H1 (cell line): ENCODE results near the gene PIK3R5. TPM values are rescaled to one million over a fixed set of nuclear protein-coding genes. Genes with fewer than 3 reads are reported as not detected.
A peak's percentile ranks its signal among the peaks of the same experiment; 100 is the strongest.

Experiments used
- CTCF ChIA-PET: fragments of 300-600 bp; sonication (Branson Sonifier 250); formaldehyde crosslinking; loops from one replicate; lab custom pipeline; 2021; ENCODE audit not compliant: partially characterized antibody; lab: Charles Lee
- POLR2A ChIA-PET: fragments of 300-600 bp; sonication (Branson Sonifier 250); formaldehyde crosslinking; loops from one replicate; lab custom pipeline; 2021; ENCODE audit warnings: inconsistent platforms; ENCODE audit not compliant: partially characterized antibody; lab: Charles Lee
- DNase-seq, 2 experiments: peaks; one replicate each; pipeline versions ENCODE4 v3.0.0 to v3.0.0-alpha.2; 2010 to 2022; ENCODE audit warnings: low spot score in 2 of 2, low read depth in 1 of 2, mixed read lengths in 1 of 2
- FAIRE-seq: peaks from 2 replicates; lab custom pipeline; 2011; peaks lifted over from hg19 to GRCh38; lab: Jason Lieb, UNC
- H2AFZ ChIP-seq: 2 replicates; pipeline ENCODE4 v1.8.1; 2012; ENCODE audit warnings: low read length, inconsistent platforms
- H2AK5ac ChIP-seq: 2 replicates; pipeline ENCODE4 v1.6.1; 2013; ENCODE audit warnings: low read depth, low read length
- H2BK120ac ChIP-seq: replicated peaks from 2 replicates; pipeline ENCODE3; 2013; ENCODE audit warnings: low read depth, low read length, inconsistent platforms
- H2BK12ac ChIP-seq: 2 replicates; pipeline ENCODE4 v1.6.1; 2013; ENCODE audit warnings: low read depth, low read length
- H2BK15ac ChIP-seq: 2 replicates; pipeline ENCODE4 v1.6.1; 2013; ENCODE audit warnings: low read length
- H2BK20ac ChIP-seq: 2 replicates; pipeline ENCODE4 v1.6.1; 2013; ENCODE audit warnings: low read length
- H2BK5ac ChIP-seq: 2 replicates; pipeline ENCODE4 v1.6.1; 2013; ENCODE audit warnings: low read depth, low read length
- H3K14ac ChIP-seq: 2 replicates; pipeline ENCODE4 v1.6.1; 2013; ENCODE audit warnings: inconsistent platforms; ENCODE audit not compliant: insufficient read length
- H3K18ac ChIP-seq: 2 replicates; pipeline ENCODE4 v1.6.1; 2013; ENCODE audit warnings: low read length; ENCODE audit errors: extremely low read depth
- H3K23ac ChIP-seq: 2 replicates; pipeline ENCODE4 v1.6.1; 2013; ENCODE audit warnings: inconsistent platforms; ENCODE audit not compliant: insufficient read length
- H3K23me2 ChIP-seq: 2 replicates; pipeline ENCODE4 v1.6.1; 2013; ENCODE audit warnings: low read depth, low read length
- H3K27ac ChIP-seq: 2 replicates; pipeline ENCODE4 v1.6.1; 2011; ENCODE audit warnings: low read depth, low read length, inconsistent platforms
- H3K27me3 ChIP-seq, 4 experiments: replicated peaks in 1 of 4; 1 replicate in 1 of 4; 2 replicates in 3 of 4; pipeline versions ENCODE4 v1.6.1 to v1.8.1; 2011 to 2013; ENCODE audit warnings: low read length in 3 of 4, mild to moderate bottlenecking in 3 of 4, inconsistent platforms in 2 of 4, mixed read lengths in 2 of 4, moderate library complexity in 1 of 4; ENCODE audit not compliant: control insufficient read depth in 3 of 4, insufficient read depth in 3 of 4; ENCODE audit errors: extremely low read depth in 1 of 4
- H3K36me3 ChIP-seq, 4 experiments: 2 replicates each; pipeline versions ENCODE4 v1.6.1 to v1.8.1; 2011 to 2013; ENCODE audit warnings: mild to moderate bottlenecking in 4 of 4, low read length in 3 of 4, moderate library complexity in 2 of 4, control low read depth in 1 of 4, inconsistent platforms in 1 of 4; ENCODE audit not compliant: insufficient read depth in 4 of 4, control insufficient read depth in 2 of 4
- H3K4ac ChIP-seq: replicated peaks from 2 replicates; pipeline ENCODE3; 2013; ENCODE audit warnings: low read length, low read depth, mixed read lengths, inconsistent platforms; ENCODE audit not compliant: insufficient read length
- H3K4me1 ChIP-seq, 4 experiments: replicated peaks in 1 of 4; 1 replicate in 1 of 4; 2 replicates in 3 of 4; pipeline versions ENCODE4 v1.6.1 to v1.8.1; 2011 to 2013; ENCODE audit warnings: low read length in 3 of 4, inconsistent platforms in 2 of 4, mixed read lengths in 1 of 4; ENCODE audit not compliant: insufficient read depth in 4 of 4, control insufficient read depth in 3 of 4
- H3K4me2 ChIP-seq, 2 experiments: 2 replicates each; pipeline versions ENCODE4 v1.6.1 to v1.8.1; 2011 to 2013; ENCODE audit warnings: low read depth in 2 of 2, low read length in 2 of 2, control low read depth in 1 of 2, inconsistent platforms in 1 of 2, mild to moderate bottlenecking in 1 of 2; ENCODE audit not compliant: insufficient read depth in 1 of 2
- H3K4me3 ChIP-seq, 4 experiments: fragments of 200-600, 300-600 bp in 1 of 4; sonication (generic), shearing (Covaris generic), sonication (Bioruptor Twin) in 1 of 4; 2 replicates each; pipeline versions ENCODE4 v1.5.1 to v1.8.1; 2011 to 2016; ENCODE audit warnings: low read length in 4 of 4, low read depth in 3 of 4, control low read depth in 2 of 4, inconsistent platforms in 2 of 4, mild to moderate bottlenecking in 2 of 4, mixed read lengths in 1 of 4, moderate library complexity in 1 of 4; ENCODE audit not compliant: insufficient read depth in 2 of 4; ENCODE audit errors: extremely low read depth in 1 of 4
- H3K56ac ChIP-seq: replicated peaks from 2 replicates; pipeline ENCODE3; 2013; ENCODE audit warnings: low read depth, mild to moderate bottlenecking, mixed read lengths, low read length, inconsistent platforms; ENCODE audit not compliant: insufficient read length
- H3K79me1 ChIP-seq: 2 replicates; pipeline ENCODE4 v1.6.1; 2013; ENCODE audit warnings: low read depth, low read length, control low read depth
- H3K79me2 ChIP-seq, 2 experiments: 2 replicates each; pipeline versions ENCODE4 v1.6.1 to v1.8.1; 2012 to 2013; ENCODE audit warnings: low read length in 2 of 2, mild to moderate bottlenecking in 2 of 2, inconsistent platforms in 1 of 2; ENCODE audit not compliant: insufficient read depth in 2 of 2, control insufficient read depth in 1 of 2
- H3K9ac ChIP-seq, 4 experiments: replicated peaks in 1 of 4; 1 replicate in 1 of 4; 2 replicates in 3 of 4; pipeline versions ENCODE4 v1.6.1 to v1.8.1; 2011 to 2013; ENCODE audit warnings: low read depth in 3 of 4, low read length in 3 of 4, control low read depth in 2 of 4, mild to moderate bottlenecking in 2 of 4, moderate library complexity in 2 of 4, inconsistent platforms in 1 of 4; ENCODE audit errors: extremely low read depth in 1 of 4
- H3K9me3 ChIP-seq, 2 experiments: 2 replicates each; pipeline versions ENCODE4 v1.6.1 to v1.8.1; 2012 to 2013; ENCODE audit warnings: mild to moderate bottlenecking in 2 of 2, moderate library complexity in 2 of 2, control low read depth in 1 of 2, inconsistent platforms in 1 of 2, low read depth in 1 of 2, low read length in 1 of 2, mixed read lengths in 1 of 2; ENCODE audit not compliant: insufficient read depth in 2 of 2
- H4K20me1 ChIP-seq, 2 experiments: replicated peaks in 1 of 2; 2 replicates each; pipeline versions ENCODE3 to v1.8.1; 2011 to 2013; ENCODE audit warnings: inconsistent platforms in 2 of 2, low read length in 2 of 2, mild to moderate bottlenecking in 1 of 2; ENCODE audit not compliant: insufficient read depth in 2 of 2, control insufficient read depth in 1 of 2
- H4K5ac ChIP-seq: 2 replicates; pipeline ENCODE4 v1.6.1; 2013; ENCODE audit warnings: low read length, low read depth, mixed read lengths, inconsistent platforms; ENCODE audit not compliant: insufficient read length
- H4K8ac ChIP-seq: 2 replicates; pipeline ENCODE4 v1.8.0; 2013; ENCODE audit warnings: mild to moderate bottlenecking, moderate library complexity, low read length, inconsistent platforms; ENCODE audit not compliant: insufficient read depth; ENCODE audit errors: extremely low read depth
- H4K91ac ChIP-seq: replicated peaks from 2 replicates; pipeline ENCODE3; 2013; ENCODE audit warnings: low read length, mixed read lengths, inconsistent platforms; ENCODE audit not compliant: insufficient read length
- MAFK ChIP-seq: IDR thresholded peaks from 2 replicates; pipeline ENCODE4 v1.6.1; 2012; ENCODE audit warnings: low read depth, mild to moderate bottlenecking, improper control_type of control experiment, low read length
- RAD21 ChIP-seq, 2 experiments: IDR thresholded peaks in 1 of 2; conservative IDR thresholded peaks in 1 of 2; 2 replicates each; pipeline ENCODE4 v1.6.1; 2011; ENCODE audit warnings: low read depth in 2 of 2, low read length in 2 of 2, improper control_type of control experiment in 1 of 2, inconsistent platforms in 1 of 2, mild to moderate bottlenecking in 1 of 2, moderate library complexity in 1 of 2
- RXRA ChIP-seq: IDR thresholded peaks from 2 replicates; pipeline ENCODE4 v1.6.1; 2011; ENCODE audit warnings: low read depth, mild to moderate bottlenecking, low read length, moderate library complexity; ENCODE audit not compliant: insufficient read depth
- TCF12 ChIP-seq: IDR thresholded peaks from 2 replicates; pipeline ENCODE4 v1.6.1; 2011; ENCODE audit warnings: low read depth, mild to moderate bottlenecking, low read length
- YY1 ChIP-seq: IDR thresholded peaks from 2 replicates; pipeline ENCODE4 v1.6.1; 2011; ENCODE audit warnings: low read depth, mild to moderate bottlenecking, low read length
- WGBS, 2 experiments: shearing (Covaris generic) in 1 of 2; methylation state at CpG; one replicate each; pipeline versions ENCODE4 v1.1.6 to v1.1.7; 2013 to 2015; ENCODE audit warnings: low lambda C conversion rate in 2 of 2, mixed read lengths in 2 of 2, inconsistent platforms in 1 of 2, low coverage in 1 of 2, missing lambda C conversion rate in 1 of 2; ENCODE audit not compliant: insufficient replicate concordance in 2 of 2, insufficient coverage in 1 of 2, insufficient read length in 1 of 2; ENCODE audit errors: extremely low coverage in 1 of 2, missing lambda C conversion rate in 1 of 2; 5-methylcytosine and 5-hydroxymethylcytosine counted together
- polyA plus RNA-seq, 7 experiments: library from polyadenylated mRNA; depleted of rRNA in 3 of 7; stranded (reverse) in 5 of 7; unstranded in 2 of 7; fragments of >200 nt in 5 of 7; fragments of 200-250 nt in 2 of 7; gene quantifications; 1 replicate in 5 of 7; 2 replicates in 1 of 7; 4 replicates in 1 of 7; pipeline versions ENCODE4 v1.2.1 to v1.2.3, GENCODE V29; 2011 to 2013; ENCODE audit warnings: missing spikeins in 2 of 7, mixed read lengths in 2 of 7
- total RNA-seq: library from RNA; stranded (reverse); fragmentation: NEBNext Ultra II Directional; extraction: Animal tissue kit (Norgen Biotek cat#: 25700); gene quantifications from 2 replicates; pipeline ENCODE4 v1.2.1, GENCODE V29; 2021

PIK3R5 gene
- total and polyA plus RNA-seq, 2 of the 8 experiments (the other 6 are each of a cell fraction or from before 2014, with no cell fraction given), result 2.7 to 4.3 TPM

- ChIA-PET CTCF (no interaction called here), POLR2A (interaction anchor here (0.9 to 1.3 kb wide), 2 partner anchors 12 to 17 kb away, joined by 4 read pairs; no protein-coding TSS in a partner anchor)
- no peak overlapping the region for H3K4me2 ChIP-seq
- no peak overlapping the region for H2BK5ac ChIP-seq
- H3K9me3 ChIP-seq, result no peaks in the 10 kb centered on the region
- DNase-seq, result no peak
- no peaks in the 10 kb centered on the region for H3K79me2 ChIP-seq
- WGBS, 2 experiments, result 95% methylated on average over 7 of the region's 7 CpGs; no CpG with 5 or more reads in 1 of the 2 experiments
- H2BK15ac ChIP-seq, result no peak overlapping the region
- no peak overlapping the region; the same call in 1 of the 2 replicates for H3K18ac ChIP-seq
- no peak overlapping the region for H2AFZ ChIP-seq
- H2BK20ac ChIP-seq, result no peak overlapping the region
- no peak overlapping the region for H2AK5ac ChIP-seq
- no peaks in the 10 kb centered on the region for H3K79me1 ChIP-seq
- H3K56ac ChIP-seq, result no peak overlapping the region
- H3K23ac ChIP-seq, result no peak overlapping the region
- no peak overlapping the region for H2BK12ac ChIP-seq
- H4K5ac ChIP-seq, result no peak overlapping the region
- H3K23me2 ChIP-seq, result no peaks in the 10 kb centered on the region
- H3K4ac ChIP-seq, result no peak overlapping the region
- H3K36me3 ChIP-seq, result no peaks in the 10 kb centered on the region
- FAIRE-seq, result no peak
- no peaks in the 10 kb centered on the region for H3K27me3 ChIP-seq
- no peak for TF ChIP-seq MAFK
- TF ChIP-seq TCF12, result no peak
- TF ChIP-seq RXRA, result no peak
- 0 out of 4 replicates have a peak, but pooled peaks of 1 of the 2 experiments have one; percentile 2 for TF ChIP-seq RAD21 (IDR thresholded peaks at IDR 0.05 in 1 of 2, conservative IDR thresholded peaks at IDR 0.05 in 1 of 2; ENCODE audit: low read depth in 2 of 2, low read length in 2 of 2)
- no peak for TF ChIP-seq YY1
- H4K91ac ChIP-seq, result no peak overlapping the region
- no peak overlapping the region for H3K4me3 ChIP-seq
- no peaks in the 10 kb centered on the region for H4K20me1 ChIP-seq
- no peak overlapping the region for H3K9ac ChIP-seq
- no peak overlapping the region for H3K27ac ChIP-seq
- H3K4me1 ChIP-seq, result peaks cover 0 to 7% (median 5%) of the 10 kb centered on the region in 4 experiments; a peak in 5 of 7 replicates
- no peak overlapping the region for H4K8ac ChIP-seq
- no peak overlapping the region for H2BK120ac ChIP-seq
- H3K14ac ChIP-seq, result no peak overlapping the region
Measured at GRCh38 chr17:8905331-8905730, 60.2 kb downstream of the PIK3R5 start.
